HTR-8/SVneo (cell line): ENCODE data around the gene ROM1.
"Not testable (repeated sequence)": the region's sequence is repeated elsewhere in the genome, so short reads cannot be mapped to it uniquely, and the experiment has no call there.

ENCODE experiments used
- DNase-seq: peaks from one replicate; pipeline ENCODE4 v3.0.0; 2011; ENCODE audit warnings: low spot score, mixed read lengths; ENCODE audit not compliant: insufficient read length
- FAIRE-seq: peaks from 2 replicates; lab custom pipeline; 2011; peaks lifted over from hg19 to GRCh38; lab: Jason Lieb, UNC

The ROM1 gene

DNA sequence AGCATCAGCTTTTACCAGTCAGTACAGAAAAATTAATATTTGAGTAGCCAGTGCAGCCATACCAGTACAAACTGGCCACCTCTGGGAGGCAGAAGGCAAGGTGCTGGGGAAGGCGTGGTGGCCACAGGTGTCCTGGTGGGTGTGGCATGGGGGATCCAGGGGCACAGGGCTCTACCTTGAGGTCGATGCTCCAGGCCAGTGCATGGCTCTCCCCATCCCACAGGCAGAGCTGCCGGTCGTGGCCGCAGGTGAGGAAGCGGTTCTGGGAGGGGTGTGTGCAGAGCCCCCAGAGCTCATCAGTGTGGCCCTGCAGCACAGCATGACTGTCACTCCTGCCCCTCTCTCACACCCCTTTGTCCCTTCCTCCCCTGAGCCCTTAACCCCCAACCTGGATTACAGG, 7.6 kb upstream of the ROM1 start:
- DNase-seq, result no peak
- FAIRE-seq, result no peak

DNA sequence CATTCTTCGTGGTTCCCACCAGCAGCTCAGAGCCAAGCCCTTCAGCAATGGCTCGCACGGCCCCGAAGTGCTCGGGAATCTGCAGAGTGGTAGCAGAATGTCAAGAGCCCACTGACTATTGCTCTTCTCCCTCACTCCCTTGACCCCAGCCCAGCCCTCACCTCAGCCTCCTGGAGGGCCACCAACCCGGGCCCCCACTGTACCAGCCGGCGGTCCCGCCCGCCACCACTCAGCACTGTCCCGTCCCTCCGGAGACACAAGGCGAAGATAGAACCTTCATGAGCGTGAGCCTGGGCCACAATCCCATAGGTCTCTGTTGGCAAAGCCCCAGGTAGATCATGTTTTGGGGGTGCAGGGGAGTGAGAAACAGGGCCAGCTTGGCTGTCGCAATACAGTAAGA, 7.2 kb upstream of the ROM1 start:
- DNase-seq, result no peak
- no peak for FAIRE-seq

DNA sequence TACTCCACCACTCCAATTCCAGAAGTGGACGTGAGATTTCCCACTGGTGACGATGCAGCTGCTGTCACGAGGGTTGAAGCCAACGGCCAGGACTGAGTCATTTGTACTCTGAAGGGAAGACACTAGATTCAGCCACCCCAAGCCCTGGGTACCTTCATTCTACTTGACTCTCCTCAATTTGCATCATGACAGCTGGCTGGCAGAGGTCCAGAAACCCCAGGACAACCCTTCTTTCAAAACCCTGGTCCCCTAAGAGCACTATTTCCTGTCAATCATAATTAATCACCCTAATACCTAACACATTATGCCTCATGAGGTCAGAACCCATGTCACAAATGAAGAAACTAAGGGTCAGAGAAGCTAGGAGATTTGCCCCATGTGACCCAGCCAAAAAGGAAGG, 5.3 kb upstream of the ROM1 start:
- no peak for FAIRE-seq
- DNase-seq, result no peak

GRCh38 chr11:62608776-62609175, 4.3 kb upstream of the ROM1 start:
- FAIRE-seq (no peak), DNase-seq (no peak)

GRCh38 chr11:62610403-62610802, 2.7 kb upstream of the ROM1 start:
- FAIRE-seq (no peak), DNase-seq (no peak)

- FAIRE-seq (no peak), DNase-seq (no peak)
Observed at GRCh38 chr11:62610814-62611704, 2.0 kb upstream of the ROM1 start.

GRCh38 chr11:62611705-62612365, 1.2 kb upstream of the ROM1 start:
- DNase-seq (no peak), FAIRE-seq (no peak)

- DNase-seq (no peak), FAIRE-seq (no peak)
Observed at GRCh38 chr11:62613291-62613778, 278 bp downstream of the ROM1 start.

DNA sequence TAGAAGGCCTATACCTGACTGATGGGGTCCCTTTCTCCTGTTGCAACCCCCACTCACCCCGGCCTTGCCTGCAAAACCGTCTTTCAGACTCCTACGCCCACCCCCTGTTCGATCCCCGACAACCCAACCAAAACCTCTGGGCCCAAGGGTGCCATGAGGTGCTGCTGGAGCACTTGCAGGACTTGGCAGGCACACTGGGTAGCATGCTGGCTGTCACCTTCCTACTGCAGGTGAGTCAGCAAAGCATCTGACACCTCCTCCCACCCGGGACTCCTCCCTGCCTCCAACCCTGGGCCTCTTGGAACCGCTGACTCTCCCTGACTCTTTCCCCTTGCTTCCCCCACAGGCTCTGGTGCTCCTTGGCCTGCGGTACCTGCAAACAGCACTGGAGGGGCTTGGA, 1.2 kb downstream of the ROM1 start:
- FAIRE-seq (no peak), DNase-seq (no peak)

- DNase-seq (no peak), FAIRE-seq (no peak)
Observed at GRCh38 chr11:62615521-62615920, 2.5 kb downstream of the ROM1 start.

DNA sequence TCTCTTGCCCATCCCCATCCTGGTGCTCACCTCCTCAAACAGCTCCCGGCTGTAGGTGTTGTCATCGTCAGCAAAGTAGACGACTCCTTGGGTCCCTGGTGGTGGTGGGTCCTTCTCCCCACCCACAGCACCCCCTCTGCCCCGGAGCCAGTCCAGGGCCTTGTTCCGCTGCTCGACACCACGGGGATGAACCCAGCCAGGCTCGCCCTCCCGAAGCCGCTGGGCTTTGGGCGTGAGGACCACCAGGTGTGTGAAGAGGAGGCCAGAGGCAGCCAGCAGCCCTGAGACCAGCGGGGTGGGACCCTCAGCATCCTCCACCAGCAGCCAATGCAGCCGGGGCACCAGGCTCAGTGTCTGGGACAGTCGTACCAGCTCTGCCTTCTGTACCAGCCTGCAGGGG, 3.9 kb downstream of the ROM1 start:
- DNase-seq, FAIRE-seq: not testable (repeated sequence)

- FAIRE-seq, result no peak
- DNase-seq, result no peak
Observed at GRCh38 chr11:62621027-62621566, 8.0 kb downstream of the ROM1 start.

- FAIRE-seq (peak; percentile 58), DNase-seq (peak; percentile 99)
Observed at GRCh38 chr11:62621567-62622470, 8.8 kb downstream of the ROM1 start, which contains the start of gene B3GAT3. Gene B3GAT3 (minus strand): TSS chr11:62621986. CDS start chr11:62621947, 39 bp downstream.

GRCh38 chr11:62622476-62623089, 9.5 kb downstream of the ROM1 start:
- DNase-seq (no peak), FAIRE-seq (no peak)

- FAIRE-seq (no peak), DNase-seq (no peak)
Observed at GRCh38 chr11:62627713-62628112, 14.7 kb downstream of the ROM1 start.

DNA sequence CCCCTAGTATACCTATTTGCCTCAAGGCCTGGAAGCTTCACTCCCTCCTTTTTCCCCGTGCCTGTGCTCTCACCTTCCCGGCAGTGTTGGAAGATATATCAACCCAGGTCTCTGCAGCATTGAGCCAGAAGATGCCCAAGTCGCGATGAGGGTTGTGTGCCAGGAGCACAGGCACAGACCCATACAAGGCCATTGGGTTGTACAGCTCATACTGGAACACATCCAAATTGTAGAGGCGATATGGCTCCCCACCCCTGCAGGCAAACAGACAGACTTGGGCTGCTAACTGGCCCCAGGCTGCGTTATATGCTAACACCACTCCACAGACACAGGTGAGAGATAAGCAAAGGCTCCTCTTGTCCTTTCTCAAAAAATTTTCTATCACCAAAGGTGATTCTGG, 19.4 kb downstream of the ROM1 start:
- DNase-seq (no peak), FAIRE-seq (no peak)

- DNase-seq (no peak), FAIRE-seq (no peak)
Observed at GRCh38 chr11:62644220-62644619, 31.2 kb downstream of the ROM1 start.

DNA sequence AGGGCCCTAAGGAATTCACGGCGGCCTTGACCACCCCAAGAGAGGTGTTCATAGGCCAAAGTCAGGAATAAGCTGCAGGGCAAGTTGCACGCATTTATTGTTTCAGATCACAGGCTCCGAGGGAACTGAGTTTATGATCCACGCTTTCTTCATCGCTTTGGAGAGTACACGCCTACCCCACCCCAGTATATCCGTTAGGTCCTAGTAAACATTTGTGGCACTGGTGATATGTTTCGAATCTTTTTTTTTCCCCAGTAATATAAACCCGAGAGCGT, 32.6 kb downstream of the ROM1 start:
- DNase-seq, result no peak
- FAIRE-seq, result no peak

DNA sequence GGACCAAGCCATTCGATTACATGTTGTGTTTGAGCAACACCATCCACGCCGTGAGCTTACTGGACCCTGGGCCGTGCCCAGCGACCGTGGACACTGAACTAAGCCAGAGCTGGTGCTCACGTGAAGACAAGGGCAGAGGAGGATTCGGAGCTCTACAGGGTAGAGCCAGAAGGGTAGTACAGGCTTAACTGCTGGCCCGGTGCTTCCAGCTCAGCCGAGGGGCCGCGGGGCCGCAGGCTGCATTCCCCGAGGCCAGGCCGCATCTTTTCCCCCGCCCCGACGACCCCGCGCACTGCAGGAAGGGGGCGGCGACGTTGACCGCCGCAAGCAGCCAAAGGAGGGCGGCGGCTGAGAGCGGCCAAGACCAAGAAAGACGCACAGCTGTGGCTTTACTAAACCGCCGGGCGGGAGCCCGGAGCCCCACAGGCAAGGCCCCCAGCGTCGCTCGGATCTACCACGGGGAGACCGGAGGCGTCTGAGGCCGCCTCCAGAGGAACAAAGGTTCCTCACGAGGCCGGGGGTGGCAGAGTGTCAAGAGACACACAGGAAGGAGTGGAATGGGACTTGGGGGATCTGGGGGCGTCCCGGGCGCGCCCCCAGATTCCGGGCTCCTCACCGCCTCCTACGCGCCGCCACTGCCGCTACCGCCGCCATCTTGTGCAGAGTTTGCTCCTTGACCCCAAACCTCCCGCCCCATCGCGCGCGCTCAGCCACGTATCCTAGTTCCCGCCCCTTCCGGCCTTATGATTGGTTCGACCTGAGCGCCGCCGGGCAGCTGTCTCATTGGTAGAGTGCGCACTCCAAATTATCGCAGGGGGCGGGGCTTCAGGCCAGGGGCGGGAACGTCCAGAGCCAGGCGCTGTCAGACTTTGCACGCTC, 33.1 kb downstream of the ROM1 start, which contains the start of gene GANAB:
GANAB (minus strand) TSS at position 668 of the 879 bp plus-strand sequence; CDS start at position 654, 14 bp downstream.
- no peak for FAIRE-seq

More for the DNA sequence above, 33.1 kb downstream of the ROM1 start, which contains the start of gene GANAB:
- DNase-seq, result peak; percentile 99
